Coronary artery (tissue), 2 donors: ENCODE data around the gene PRR9.

Experiments used
- DNase-seq: peaks from one replicate; pipeline ENCODE4 v3.0.0-alpha.2; 2017; ENCODE audit warnings: low spot score
- H3K27ac ChIP-seq, 2 donors: fragments of 200-600 bp; sonication (generic); one replicate each; pipeline ENCODE4 v1.5.1; 2016 to 2019
- H3K4me3 ChIP-seq: fragments of 200-600 bp; sonication (generic); 2 replicates; pipeline ENCODE4 v1.5.1; 2016; ENCODE audit warnings: mild to moderate bottlenecking, moderate library complexity
- TF ChIP-seq, protein P1 (sequence below): fragments of 200-600 bp; sonication (generic); IDR thresholded peaks from one replicate; pipeline ENCODE4 v1.5.1; 2019; ENCODE audit warnings: antibody characterized with exemption

Gene PRR9

DNA sequence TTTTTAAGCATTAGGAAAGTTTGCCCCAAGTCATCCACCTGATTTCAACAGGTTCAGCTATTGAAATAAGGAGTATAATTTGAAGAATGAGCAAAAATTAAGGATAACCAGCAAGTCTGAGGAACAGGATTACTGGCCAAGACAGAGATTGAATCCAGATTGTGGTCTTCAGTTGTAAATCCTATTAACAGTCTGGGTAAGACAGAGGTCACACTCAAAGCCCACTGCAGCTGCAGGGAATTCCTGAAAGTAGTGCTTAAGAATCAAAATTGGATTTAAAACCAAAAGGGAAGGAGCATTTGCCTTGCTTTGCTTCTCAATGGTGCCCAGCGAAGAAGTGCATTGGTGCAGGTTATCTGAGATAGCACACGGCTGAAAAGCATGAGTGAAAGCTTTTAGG lies 35.7 kb downstream of the PRR9 start:
- no peak overlapping the region for H3K27ac ChIP-seq
- no peak overlapping the region for H3K4me3 ChIP-seq
- DNase-seq, result no peak
- TF ChIP-seq, protein P1, sequence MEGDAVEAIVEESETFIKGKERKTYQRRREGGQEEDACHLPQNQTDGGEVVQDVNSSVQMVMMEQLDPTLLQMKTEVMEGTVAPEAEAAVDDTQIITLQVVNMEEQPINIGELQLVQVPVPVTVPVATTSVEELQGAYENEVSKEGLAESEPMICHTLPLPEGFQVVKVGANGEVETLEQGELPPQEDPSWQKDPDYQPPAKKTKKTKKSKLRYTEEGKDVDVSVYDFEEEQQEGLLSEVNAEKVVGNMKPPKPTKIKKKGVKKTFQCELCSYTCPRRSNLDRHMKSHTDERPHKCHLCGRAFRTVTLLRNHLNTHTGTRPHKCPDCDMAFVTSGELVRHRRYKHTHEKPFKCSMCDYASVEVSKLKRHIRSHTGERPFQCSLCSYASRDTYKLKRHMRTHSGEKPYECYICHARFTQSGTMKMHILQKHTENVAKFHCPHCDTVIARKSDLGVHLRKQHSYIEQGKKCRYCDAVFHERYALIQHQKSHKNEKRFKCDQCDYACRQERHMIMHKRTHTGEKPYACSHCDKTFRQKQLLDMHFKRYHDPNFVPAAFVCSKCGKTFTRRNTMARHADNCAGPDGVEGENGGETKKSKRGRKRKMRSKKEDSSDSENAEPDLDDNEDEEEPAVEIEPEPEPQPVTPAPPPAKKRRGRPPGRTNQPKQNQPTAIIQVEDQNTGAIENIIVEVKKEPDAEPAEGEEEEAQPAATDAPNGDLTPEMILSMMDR, result no peak

DNA sequence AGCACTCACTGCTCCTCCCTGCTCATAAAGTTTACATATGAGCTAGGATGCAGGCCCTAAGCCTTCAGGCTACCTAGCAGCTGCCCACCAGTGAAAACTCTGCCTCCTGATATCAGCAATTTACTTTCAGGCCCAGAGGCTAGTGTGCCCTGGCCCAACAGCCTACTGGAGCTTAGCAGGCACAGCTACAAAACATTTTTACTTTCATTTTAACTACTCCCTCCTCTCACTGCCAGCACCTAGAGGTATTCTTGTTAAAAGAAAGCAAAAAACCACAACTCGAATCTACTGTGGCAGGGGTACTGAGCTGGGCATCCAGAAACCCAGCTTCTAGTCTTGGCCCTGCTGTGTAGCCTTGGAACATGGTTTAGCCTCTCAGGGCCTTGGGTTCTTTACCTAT lies 36.3 kb downstream of the PRR9 start:
- Histone ChIP-seq H3K4me3 (no peak overlapping the region), H3K27ac (no peak overlapping the region)
- TF ChIP-seq, protein P1, result no peak
- no peak for DNase-seq

DNA sequence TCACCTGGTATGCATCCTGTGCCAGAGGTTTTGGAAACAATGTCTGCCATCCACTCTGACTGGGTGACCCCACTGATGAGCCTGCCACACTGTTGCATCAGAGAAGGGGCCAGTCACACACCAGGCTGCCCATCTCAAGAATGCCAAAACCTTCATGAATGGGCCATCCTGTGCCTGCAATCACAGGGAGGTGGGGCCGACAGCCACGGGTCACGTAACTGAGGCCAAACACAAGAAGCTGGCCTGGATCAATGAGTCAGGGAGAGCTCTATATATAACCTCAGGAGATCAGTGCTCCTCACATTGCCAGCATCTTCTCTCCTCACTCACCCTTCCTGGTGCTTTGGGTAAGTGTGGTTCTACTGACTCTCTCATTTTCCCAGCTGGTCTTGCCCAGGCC lies 42.0 kb downstream of the PRR9 start, which contains the start of gene LORICRIN:
TSS of gene LORICRIN (plus strand) at position 301 of the 400 bp plus-strand sequence. CDS start 1,263 bp downstream, outside the sequence.
- DNase-seq, result no peak
- TF ChIP-seq, protein P1, result no peak
- Histone ChIP-seq H3K4me3 (no peak within 1 kb of the TSS), H3K27ac (no peak within 1 kb of the TSS)

DNA sequence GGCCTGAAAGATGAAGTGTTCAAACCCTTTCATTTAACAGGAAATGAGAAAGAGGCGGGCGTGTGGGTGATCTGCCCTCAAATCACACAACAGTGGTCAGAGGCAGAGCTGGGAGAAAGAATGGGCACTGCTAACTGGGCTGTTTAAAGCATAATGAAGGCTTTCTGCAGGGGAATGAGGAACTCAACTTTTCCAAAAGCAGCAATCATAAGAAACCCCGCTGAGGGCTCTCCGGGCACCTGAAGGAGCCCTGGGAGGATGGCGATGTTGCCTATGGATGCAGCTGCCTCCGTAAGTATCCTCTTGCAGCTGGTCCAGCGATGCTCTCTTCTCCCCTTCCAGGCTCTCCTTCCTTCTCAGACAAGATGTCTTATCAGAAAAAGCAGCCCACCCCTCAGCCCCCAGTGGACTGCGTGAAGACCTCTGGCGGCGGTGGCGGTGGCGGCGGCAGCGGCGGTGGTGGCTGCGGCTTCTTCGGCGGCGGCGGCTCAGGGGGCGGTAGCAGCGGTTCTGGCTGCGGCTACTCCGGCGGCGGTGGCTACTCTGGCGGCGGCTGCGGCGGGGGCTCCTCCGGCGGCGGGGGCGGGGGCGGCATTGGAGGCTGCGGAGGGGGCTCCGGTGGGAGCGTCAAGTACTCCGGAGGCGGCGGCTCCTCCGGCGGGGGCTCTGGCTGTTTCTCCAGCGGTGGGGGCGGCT lies 43.3 kb downstream of the PRR9 start:
- DNase-seq, result no peak
- Histone ChIP-seq H3K4me3 (peak overlapping the region; percentile 73), H3K27ac (no peak overlapping the region)
- TF ChIP-seq, protein P1, result no peak

DNA sequence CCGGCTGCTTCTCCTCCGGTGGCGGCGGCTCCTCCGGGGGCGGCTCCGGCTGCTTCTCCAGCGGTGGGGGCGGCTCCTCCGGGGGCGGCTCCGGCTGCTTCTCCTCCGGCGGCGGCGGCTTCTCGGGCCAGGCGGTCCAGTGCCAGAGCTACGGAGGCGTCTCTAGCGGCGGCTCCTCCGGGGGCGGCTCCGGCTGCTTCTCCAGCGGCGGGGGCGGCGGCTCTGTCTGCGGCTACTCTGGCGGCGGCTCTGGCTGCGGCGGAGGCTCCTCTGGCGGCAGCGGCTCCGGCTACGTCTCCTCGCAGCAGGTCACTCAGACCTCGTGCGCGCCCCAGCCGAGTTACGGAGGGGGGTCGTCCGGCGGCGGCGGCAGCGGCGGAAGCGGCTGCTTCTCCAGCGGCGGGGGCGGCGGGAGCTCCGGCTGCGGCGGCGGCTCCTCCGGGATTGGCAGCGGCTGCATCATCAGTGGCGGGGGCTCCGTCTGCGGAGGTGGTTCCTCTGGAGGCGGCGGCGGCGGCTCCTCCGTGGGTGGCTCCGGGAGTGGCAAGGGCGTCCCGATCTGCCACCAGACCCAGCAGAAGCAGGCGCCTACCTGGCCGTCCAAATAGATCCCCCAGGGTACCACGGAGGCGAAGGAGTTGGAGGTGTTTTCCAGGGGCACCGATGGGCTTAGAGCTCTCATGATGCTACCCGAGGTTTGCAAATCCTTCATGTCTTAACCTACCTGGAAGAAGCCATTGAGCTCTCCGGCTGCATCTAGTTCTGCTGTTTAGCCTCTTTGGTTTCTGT lies 44.1 kb downstream of the PRR9 start:
- no peak overlapping the region for H3K27ac ChIP-seq

DNA sequence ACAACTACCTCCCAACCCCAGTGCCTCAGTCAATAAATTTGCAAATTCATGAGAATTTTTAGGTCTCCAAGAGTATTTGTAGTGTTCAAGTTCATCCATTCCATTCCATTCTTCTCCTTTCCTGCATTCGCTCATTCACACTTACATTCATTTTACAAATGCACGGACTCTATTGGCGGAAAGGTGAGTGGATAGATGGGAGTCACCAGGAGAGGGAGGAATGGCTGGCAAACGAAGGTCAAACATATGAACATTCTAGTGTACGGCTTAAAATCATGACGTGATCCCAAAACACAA lies 44.6 kb downstream of the PRR9 start:
- TF ChIP-seq, protein P1, result no peak
- peak overlapping the region; percentile 73 for H3K4me3 ChIP-seq
- no peak overlapping the region for H3K27ac ChIP-seq
- no peak for DNase-seq

More for the DNA sequence above, 44.1 kb downstream of the PRR9 start:
- TF ChIP-seq, protein P1, result no peak
- peak overlapping the region; percentile 73 for H3K4me3 ChIP-seq
- no peak for DNase-seq
